Measurements from ENCODE around the gene B4GALT3. TPM values are rescaled to one million over a fixed set of nuclear protein-coding genes. Genes with fewer than 3 reads are reported as not detected.
A peak's percentile ranks its signal among the peaks of the same experiment; 100 is the strongest.

The B4GALT3 gene
- total and polyA plus RNA-seq, 9 of the 15 experiments (the other 6 are each of a cell fraction or from before 2014, with no cell fraction given) = 31.2 to 103 (median 46.1) TPM

GRCh38 chr1:161177112-161177935 is at the start of gene B4GALT3 (continued):
- TF ChIP-seq IRF2 (CRISPR knock-in tag; IDR thresholded peaks at IDR 0.05) (no peak), E2F8 (IDR thresholded peaks at IDR 0.05; ENCODE audit: low read depth, partially characterized antibody) (no peak), HMG20A (CRISPR knock-in tag; conservative IDR thresholded peaks at IDR 0.05) (no peak), CCAR2 (IDR thresholded peaks at IDR 0.05; ENCODE audit: low read depth, low read length) (no peak), ZFP91 (CRISPR knock-in tag; IDR thresholded peaks at IDR 0.05) (no peak), ZNF778 (CRISPR knock-in tag; IDR thresholded peaks at IDR 0.05) (no peak), POLR2G (IDR thresholded peaks at IDR 0.05; ENCODE audit: low read depth, low read length) (peak; percentile 94), TAF15 (IDR thresholded peaks at IDR 0.05; ENCODE audit: low read depth, low read length) (no peak), PCBP2 (IDR thresholded peaks at IDR 0.05; ENCODE audit: low read depth, low read length, poor library complexity, severe bottlenecking) (no peak), TOE1 (IDR thresholded peaks at IDR 0.05; ENCODE audit: borderline replicate concordance) (peak; percentile 76; the same call in 1 of the 2 replicates), TOE1 (CRISPR knock-in tag; IDR thresholded peaks at IDR 0.05; ENCODE audit: borderline replicate concordance, low read depth) (0 out of 2 replicates have a peak, but pooled peaks have one; percentile 15), POLR2AphosphoS2 (IDR thresholded peaks at IDR 0.05; ENCODE audit: low read length) (peak; percentile 45; the same call in 1 of the 2 replicates), ETV6 (IDR thresholded peaks at IDR 0.05; ENCODE audit: borderline replicate concordance in 1 of 2, low read depth in 2 of 2, low read length in 1 of 2) (no peak), ETV6 (CRISPR knock-in tag; IDR thresholded peaks at IDR 0.05; ENCODE audit: borderline replicate concordance) (no peak), SMARCC2 (IDR thresholded peaks at IDR 0.05; ENCODE audit: low read depth) (0 out of 2 replicates have a peak, but pooled peaks have one; percentile 24), SP1 (CRISPR knock-in tag; IDR thresholded peaks at IDR 0.05) (peak; percentile 97)
- TF ChIP-seq, protein P1, sequence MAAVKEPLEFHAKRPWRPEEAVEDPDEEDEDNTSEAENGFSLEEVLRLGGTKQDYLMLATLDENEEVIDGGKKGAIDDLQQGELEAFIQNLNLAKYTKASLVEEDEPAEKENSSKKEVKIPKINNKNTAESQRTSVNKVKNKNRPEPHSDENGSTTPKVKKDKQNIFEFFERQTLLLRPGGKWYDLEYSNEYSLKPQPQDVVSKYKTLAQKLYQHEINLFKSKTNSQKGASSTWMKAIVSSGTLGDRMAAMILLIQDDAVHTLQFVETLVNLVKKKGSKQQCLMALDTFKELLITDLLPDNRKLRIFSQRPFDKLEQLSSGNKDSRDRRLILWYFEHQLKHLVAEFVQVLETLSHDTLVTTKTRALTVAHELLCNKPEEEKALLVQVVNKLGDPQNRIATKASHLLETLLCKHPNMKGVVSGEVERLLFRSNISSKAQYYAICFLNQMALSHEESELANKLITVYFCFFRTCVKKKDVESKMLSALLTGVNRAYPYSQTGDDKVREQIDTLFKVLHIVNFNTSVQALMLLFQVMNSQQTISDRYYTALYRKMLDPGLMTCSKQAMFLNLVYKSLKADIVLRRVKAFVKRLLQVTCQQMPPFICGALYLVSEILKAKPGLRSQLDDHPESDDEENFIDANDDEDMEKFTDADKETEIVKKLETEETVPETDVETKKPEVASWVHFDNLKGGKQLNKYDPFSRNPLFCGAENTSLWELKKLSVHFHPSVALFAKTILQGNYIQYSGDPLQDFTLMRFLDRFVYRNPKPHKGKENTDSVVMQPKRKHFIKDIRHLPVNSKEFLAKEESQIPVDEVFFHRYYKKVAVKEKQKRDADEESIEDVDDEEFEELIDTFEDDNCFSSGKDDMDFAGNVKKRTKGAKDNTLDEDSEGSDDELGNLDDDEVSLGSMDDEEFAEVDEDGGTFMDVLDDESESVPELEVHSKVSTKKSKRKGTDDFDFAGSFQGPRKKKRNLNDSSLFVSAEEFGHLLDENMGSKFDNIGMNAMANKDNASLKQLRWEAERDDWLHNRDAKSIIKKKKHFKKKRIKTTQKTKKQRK (IDR thresholded peaks at IDR 0.05; ENCODE audit: borderline replicate concordance, low read depth, low read length) = no peak

Measured in K562 (cell line).